Hematopoietic multipotent progenitor cell treated with erythropoietin and hydrocortisone succinate and interleukin-3 and kit ligand, for 17 days (in vitro differentiated cells): ENCODE results near the gene WEE2.
"Not testable (repeated sequence)": the region's sequence is repeated elsewhere in the genome, so short reads cannot be mapped to it uniquely, and the experiment has no call there.

Experiments used
- DNase-seq: peaks from one replicate; pipeline ENCODE4 v3.0.0-alpha.2; 2015; ENCODE audit warnings: low spot score

WEE2 gene

DNA sequence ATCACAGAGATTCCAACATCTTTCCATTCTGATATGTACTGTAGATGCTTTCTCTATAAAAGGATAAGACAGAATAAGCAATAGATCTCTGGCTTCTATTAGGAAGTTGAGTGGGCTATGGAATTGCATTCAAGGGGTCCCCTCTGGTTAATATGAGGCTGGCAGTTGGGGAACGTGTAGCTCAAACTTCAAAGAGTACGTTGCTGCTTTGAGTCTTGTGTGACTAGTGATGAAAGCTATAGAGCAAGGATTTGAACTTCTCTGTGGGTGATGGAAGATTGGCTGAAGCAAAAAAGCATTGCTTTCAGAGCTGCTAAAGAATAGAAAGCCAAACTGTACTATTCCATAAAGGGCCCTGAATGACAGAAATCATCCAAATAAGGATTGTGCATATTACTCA, 6.4 kb downstream of the WEE2 start:
- no peak for DNase-seq

DNA sequence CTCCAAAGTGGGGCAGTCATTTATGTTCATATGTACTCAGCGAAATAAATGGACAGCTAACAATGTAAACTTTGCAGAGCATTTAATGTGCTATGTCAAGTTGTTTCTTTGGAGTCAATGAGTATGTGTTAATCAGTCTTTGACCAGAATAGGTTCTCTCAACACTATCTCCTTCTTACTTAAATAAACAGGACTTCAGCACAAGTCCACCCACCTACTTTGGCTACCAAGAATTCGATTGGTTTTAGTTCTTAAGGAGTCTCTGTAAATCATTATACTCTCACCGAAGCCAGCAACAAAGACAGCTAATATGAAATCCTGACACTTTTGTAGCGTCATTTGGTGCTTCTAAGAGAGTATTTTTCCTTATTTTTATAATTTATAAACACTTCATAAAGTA, 6.9 kb downstream of the WEE2 start:
- DNase-seq = no peak

DNA sequence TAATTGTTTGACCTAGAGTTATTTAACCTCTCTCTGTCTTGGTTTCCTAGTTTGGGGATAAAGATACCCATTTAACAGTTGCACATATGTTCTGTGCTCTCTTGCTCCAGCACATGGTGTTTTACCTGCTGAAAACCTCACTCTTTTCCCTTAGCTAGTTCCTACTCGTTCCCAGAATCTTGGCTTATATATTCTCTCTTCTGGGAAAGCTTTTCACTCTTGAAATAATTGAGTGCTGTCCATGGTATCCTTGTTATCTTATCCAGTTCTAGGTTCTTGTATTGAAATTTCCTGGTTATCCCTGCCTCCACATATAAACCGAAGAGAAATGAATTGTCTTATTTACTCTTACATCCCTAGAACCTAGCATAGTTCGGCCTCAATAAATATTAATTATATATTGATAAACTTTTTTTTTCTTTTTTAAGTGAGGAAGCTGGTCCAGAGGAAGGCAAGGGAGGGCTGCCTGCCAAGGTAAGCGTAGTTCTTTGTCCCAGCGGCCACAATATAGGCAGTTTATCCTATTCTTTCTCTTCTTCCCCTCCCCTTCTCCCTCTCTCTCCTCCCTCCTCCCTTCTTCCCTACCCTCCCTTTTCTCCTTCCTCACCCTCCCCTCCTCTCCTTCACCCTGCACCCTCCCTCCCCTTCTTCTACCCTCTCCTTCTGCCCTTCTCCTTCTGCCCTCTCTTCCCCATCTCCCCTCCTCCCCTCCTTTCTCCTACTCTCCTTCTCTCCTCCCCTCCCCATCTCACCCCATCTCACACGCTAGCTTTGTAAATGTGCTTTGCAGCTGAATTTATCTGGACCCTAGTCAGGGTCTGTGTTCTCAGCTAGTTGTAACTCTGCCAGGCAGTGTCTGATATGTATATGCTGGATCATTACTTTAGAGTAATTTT, 7.9 kb downstream of the WEE2 start:
- no peak for DNase-seq

DNA sequence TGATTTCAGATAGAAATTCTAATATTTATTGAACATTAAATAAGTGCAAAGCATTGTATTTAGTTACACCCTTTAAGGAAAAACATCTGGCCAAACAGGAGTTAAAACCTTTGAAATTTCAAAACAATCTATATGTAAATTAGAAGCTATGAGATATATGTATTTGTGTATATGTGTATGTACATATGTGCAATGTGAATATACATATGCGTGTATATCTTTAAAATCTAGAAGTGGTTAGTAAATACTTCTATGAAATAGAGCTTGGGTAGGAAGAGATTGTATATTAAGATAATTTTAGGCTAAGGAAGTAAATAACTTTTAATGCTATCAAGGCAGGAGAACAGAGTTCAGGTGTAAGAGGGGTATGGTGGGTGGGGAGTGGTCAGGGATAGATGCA, 9.3 kb downstream of the WEE2 start:
- no peak for DNase-seq

DNA sequence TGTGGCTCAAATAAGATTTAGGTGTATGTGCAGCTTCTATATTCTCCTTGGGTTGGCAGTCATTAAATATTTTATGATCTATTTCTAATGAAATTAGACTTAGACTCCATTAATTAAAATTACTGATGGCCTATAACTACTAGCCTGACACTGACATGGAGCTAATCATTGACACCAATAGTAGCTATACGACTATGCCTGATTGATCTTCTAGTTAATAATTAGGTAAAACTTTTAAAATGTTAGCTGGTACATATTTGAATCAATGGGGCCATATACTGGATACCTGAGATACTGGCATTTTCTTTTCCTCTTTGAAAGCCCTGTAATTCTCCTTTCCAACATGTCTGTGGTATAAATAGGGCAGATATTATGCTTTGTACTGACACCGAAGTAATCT, 14.4 kb downstream of the WEE2 start:
- DNase-seq = no peak

DNA sequence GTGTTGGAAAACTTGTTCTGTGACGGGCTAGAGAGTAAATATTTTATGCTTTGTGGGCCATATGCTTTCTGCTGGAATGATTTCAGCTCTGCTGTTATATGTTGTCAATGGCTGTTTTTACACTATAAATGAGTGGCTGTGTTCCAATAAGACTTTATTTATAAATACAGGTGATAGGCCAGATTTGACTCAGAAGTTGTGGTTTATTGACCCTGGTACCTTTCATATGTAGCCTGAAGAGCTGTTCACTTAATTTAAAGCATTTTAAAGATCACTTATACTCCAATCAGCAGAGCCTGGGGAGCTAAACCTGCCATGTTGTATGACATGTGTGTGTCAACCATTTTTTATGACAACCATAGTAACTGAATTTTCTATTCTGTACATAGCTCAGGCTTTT, 20.9 kb downstream of the WEE2 start:
- DNase-seq = no peak

DNA sequence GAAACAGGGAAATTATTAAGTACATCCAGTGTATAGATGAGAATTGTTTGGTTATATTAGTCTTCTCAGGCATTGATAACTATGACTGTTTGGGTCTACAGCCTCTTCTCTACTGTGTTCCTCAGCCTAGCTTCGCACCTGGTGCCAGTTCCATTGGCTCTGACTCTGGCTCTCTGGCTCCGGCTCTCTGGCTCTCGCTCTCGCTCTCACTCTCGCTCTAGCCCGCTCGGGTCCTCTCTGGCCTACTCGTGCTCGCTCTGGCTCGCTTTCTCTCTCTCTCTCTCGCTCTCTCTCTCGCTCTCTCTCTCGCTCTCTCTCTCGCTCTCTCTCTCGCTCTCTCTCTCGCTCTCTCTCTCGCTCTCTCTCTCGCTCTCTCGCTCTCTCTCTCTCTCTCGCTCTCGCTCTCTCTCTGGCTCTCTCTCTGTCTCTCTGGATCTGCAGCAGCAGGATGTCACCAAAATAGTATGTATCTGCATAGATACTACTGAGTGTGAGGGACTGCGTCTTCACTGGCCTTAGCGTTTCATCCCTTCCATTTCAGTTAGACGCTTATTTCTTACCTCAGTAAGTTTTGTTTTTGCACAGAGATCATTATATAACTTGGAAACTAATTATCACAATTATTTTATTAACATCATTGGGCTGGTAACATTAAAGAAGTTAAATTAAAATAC, 23.5 kb downstream of the WEE2 start:
- DNase-seq = no peak

DNA sequence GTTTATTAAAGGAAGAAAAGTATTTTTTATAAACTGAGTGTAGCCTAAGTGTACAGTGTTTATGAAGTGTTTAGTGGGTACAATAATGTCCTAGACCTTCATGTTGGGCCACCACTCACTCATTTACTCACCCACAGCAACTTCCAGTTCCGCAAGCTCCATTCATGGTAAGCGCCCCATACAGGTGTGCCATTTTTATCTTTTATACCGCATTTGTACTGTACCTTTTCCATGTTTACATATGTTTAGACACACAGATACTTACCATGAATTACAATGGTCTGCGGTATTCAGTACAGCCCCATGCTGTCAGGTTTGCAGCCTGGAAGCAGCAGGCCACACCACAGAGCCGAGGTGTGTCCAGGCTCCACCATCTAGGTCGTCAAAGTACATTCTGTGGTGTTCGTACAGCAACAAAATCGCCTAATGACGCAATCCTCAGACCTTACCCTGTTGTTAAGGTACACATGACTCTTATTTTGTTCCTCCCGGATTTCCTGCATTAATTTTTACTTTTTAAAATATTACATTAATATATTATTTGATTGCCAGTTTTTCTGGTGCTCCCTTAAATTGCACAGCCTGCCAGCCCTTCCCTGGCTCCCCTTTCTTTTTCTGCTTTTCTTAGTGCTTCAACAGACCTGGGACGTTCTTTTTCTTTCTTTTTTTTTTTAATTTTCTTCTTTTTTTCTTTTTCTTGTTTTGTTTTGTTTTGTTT, 29.1 kb downstream of the WEE2 start:
- DNase-seq = peak; percentile 19

DNA sequence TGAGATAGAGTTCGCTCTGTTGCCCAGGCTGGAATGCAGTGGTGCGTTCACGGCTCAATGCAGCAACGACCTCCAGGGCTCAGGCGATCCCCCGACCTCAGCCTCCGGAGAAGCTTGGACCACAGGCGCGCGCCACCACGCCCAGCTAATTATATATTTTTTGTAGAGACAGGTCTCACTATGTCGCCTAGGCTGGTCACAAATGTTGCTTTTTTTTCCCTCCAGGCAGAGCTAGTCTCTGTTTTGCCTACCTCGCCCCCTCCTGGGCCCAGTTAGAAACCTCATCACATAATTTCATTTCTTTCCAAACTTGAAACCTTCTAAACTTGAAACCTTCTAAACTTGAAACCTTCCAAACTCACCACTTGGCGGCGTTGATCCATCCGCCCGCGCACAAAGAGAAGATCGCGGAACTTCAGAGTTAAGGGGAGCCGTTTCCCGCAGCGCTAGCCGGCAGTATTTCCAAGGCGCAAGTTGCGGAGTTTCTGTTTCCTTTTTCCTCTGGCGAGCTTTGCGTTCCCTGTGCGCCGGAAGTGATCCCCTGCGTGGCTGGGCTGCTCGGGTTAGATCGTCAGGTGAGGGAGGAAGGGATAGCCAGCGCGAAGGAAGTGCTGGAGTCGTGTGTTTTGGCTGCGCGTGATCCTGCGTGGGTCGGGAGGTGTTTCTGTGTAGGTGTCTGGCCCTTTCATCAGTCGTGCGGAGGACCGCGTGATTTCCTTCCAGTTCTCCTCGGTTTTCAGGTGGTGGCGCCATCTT, 29.9 kb downstream of the WEE2 start, which contains the start of gene SSBP1:
Gene SSBP1 (plus strand): TSS at position 523 of the 756 bp plus-strand sequence. CDS start 809 bp downstream, outside the sequence.
- DNase-seq = peak; percentile 94

DNA sequence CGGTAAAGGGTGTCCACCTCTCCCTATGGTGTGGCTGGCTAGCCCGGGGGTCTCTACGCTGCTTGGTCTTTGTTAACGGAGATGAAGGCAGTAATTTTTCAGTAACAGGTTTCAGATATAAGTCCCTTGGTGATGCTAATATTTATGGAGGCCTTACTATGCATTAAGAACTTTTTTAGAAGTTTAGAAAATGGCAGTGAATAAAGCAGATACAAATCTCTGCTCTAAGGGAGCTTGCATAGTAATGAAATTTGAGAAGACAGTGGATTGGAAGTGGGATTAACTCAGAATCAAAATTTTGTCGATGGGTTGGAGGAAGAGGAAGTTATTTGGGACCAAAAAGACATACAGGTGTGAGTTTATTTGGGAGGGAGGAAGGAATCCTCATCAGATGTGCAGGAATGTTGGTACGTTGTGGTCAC, 30.4 kb downstream of the WEE2 start:
- DNase-seq = no peak

DNA sequence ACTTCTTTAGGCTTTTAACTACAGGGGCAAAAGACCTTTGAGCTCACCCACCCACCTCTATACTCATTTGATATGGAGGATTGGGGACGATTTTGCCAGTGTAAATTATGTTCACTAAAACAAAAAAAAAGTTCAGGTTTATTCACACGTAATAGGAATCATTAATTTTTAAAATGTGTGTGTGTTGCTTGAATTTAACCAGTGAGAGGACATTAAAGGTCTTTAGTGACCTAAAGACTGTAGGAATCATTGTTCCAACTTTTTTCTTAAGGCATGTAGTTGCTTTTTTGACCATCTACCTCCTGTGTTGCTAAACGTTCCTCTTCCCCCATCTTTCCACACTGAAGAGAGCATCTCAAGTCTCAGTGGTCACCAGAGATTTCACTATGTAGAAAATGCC, 31.1 kb downstream of the WEE2 start:
- no peak for DNase-seq

DNA sequence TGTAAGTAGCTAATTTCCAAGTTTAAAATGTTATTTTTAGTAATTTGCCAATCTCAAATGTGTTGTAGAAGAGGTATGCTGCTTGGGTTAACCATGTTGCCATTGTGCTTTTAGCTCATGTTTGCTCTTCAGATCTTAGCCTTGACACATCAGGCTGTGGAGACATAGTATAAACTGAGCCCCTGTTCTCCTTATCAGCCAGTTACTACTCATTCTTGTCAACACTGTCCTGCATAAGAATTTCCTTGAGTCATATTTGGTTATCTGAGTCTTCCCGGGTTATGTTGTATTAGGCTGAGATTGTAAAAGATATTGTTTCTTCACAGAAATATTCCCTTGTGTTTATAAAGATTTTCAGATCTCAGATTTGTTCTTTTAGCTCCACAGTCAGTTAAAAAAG, 34.1 kb downstream of the WEE2 start:
- DNase-seq = no peak

DNA sequence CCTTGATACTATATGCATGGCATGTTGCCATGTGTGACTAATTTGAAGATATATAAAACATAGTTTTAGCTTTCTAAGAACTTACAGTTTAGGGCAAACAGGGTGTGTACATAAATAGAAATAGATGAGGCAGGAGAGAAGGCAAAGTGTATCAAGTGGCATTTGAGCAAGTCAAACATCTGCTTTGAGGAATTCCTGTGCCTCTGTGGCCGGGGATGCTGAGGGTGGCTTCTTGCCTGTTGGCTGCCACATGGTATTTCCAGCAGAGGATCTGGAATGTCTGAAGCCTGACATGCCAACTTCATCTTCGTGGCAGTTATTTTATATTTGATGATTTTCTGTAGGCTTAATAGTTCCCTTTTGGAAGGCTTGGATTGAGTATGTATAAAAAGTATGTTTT, 36.0 kb downstream of the WEE2 start:
- DNase-seq = no peak

DNA sequence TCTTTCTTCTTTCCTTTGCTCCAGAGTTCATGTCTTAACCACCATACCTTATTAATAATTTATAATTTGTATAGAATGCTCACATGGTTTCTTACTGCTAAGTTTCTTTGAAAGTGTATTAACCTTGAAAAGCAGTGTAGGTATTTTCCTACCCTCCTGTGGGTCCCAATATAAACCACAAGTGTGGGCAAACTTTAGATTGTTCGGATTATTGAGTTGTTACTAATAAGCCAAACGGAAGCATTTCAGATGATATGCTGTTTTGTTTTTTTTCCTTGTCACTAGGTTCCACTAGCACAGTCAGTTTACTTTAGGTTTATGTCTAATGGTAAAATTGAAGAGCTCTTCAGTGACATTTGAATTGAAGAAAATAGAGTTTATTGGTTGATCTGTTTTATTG, 40.2 kb downstream of the WEE2 start:
- DNase-seq = no peak

DNA sequence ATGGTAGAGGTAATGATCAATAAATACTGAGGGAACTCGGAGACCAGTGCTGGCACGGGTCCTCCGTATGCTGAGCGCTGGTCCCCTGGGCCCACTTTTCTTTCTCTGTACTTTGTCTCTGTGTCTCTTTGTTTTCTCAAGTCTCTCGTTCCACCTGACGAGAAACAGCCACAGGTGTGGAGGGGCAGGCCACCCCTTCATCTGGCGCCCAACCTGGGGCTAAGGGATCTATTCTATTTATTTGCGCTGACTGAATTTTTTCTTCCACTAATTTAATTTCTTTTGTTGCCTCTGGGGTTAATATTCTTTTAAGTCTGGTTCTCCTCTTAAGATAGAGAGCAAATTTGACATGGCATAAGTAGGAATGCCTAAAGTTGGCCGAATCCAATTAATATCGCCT, 43.8 kb downstream of the WEE2 start:
- DNase-seq = not testable (repeated sequence)

DNA sequence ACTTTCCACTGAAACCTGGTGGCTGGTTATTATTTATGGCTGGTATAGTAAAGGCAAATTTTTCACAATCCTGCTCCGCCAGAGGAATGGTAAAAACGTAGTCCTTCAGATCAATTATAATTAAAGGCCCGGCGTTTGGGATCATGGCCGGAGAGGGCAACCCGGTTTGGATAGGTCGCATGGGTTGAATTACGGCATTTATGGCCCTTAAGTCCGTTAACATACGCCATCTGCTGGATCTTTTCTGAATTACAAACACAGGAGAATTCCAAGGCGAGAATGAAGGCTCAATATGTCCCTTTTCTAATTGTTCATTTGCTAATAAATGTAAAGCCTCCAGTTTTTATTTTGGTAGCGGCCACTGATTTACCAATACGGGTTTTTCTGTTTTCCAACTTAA, 44.5 kb downstream of the WEE2 start:
- no peak for DNase-seq

DNA sequence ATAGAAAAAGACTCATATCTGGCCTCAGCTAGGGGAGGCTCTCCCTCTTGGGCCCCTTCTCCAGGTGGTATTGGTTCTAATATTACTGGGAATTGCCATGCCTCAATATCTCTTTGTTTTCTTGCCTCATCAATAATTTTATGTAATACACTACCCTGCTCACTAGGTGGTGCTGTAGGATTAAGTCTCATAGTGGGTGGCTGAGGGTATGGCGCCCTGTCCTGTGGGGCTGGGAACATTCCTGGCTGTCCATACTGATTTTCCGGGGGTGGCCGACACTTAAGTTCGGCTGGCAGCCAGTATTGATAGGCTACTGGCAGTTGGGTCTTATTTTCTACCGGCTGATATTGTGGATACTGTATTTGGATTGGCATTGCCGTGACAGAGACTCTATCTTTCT, 46.8 kb downstream of the WEE2 start:
- DNase-seq = peak; percentile 47

DNA sequence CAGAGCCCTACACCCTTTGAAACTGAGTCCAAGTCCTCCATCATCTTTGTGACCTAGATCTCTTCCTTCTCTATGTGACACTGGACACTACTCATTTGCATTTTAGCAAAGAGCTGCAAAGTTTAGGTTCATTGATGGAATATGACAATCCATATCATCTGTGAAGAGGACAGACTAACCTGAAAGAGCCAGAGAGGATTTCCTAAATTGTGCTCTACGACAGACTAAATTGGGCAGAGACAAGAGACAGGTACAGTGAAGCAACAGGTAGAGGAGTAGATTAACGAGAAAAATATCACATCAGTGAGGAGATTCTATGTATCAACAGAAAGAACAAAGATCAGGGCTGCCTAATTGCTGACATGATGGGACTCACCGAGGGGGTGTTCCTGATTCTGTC, 55.6 kb downstream of the WEE2 start, which contains the start of gene TAS2R3:
Gene TAS2R3 (plus strand): TSS at position 301 of the 400 bp plus-strand sequence. CDS start 62 bp downstream, at position 363.
- DNase-seq = no peak

DNA sequence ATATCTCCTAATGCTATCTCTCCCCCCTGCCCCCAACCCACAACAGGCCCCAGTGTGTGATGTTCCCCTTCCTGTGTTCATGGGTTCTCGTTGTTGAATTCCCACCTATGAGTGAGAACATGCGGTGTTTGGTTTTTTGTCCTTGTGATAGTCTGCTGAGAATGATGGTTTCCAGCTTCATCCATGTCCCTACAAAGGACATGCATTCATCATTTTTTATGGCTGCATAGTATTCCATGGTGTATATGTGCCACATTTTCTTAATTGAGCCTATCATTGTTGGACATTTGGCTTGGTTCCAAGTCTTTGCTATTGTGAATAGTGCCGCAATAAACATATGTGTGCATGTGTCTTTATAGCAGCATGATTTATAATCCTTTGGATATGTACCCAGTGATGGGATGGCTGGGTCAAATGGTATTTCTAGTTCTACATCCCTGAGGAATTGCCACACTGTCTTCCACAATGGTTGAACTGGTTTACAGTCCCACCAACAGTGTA, 62.0 kb downstream of the WEE2 start:
- DNase-seq = not testable (repeated sequence)

DNA sequence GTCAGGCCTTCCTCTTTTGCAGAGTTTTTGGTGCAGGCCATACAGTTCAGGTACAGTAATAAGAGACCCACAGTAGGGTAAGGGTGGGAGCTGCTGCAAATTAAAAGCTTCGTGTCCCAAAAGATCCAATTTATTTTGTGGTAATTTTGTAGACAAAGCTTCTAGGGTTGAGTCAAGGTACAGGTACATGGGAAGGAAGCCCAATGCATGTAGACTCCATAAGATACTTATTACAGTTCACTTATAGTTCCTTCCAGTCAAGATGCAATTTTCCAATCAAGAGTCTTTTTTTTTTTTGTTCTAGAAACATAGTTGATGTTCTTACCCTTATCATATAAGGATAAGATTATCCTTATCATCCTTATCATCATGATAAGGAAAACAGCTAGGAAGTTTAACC, 68.2 kb downstream of the WEE2 start, which contains the start of gene TAS2R4:
Gene TAS2R4 (plus strand): TSS at position 301 of the 400 bp plus-strand sequence. CDS start 1,815 bp downstream, outside the sequence.
- no peak for DNase-seq
